GM19324 (cell line): ENCODE results near the gene ABCC8.

ENCODE experiments used
- ATAC-seq: cut with Tn5 transposase; IDR thresholded peaks from one replicate; pipeline ENCODE4 v1.9.1; 2021; ENCODE audit warnings: mild to moderate bottlenecking, moderate library complexity; ENCODE audit not compliant: unreplicated experiment, low FRiP score

Gene ABCC8

GRCh38 chr11:17369684-17370243 lies 106.9 kb downstream of the ABCC8 start:
- no peak for ATAC-seq

GRCh38 chr11:17369094-17369493 lies 107.6 kb downstream of the ABCC8 start:
- no peak for ATAC-seq

- ATAC-seq, result no peak
Observed at GRCh38 chr11:17368551-17368950, 108.1 kb downstream of the ABCC8 start.

GRCh38 chr11:17366495-17366894 lies 110.2 kb downstream of the ABCC8 start:
- ATAC-seq, result no peak

GRCh38 chr11:17354601-17354991 lies 122.0 kb downstream of the ABCC8 start:
- no peak for ATAC-seq

GRCh38 chr11:17353821-17354600 lies 122.6 kb downstream of the ABCC8 start:
- no peak for ATAC-seq

- no peak for ATAC-seq
Observed at GRCh38 chr11:17352950-17353820, 123.5 kb downstream of the ABCC8 start.

- no peak for ATAC-seq
Observed at GRCh38 chr11:17351510-17352176, 125.0 kb downstream of the ABCC8 start, which contains the start of gene NCR3LG1. Gene NCR3LG1, plus strand, starts transcription at chr11:17351800. Its CDS starts 170 bp downstream, at chr11:17351970.

- no peak for ATAC-seq
Observed at GRCh38 chr11:17351172-17351509, 125.5 kb downstream of the ABCC8 start.

GRCh38 chr11:17350455-17351171 lies 126.0 kb downstream of the ABCC8 start:
- no peak for ATAC-seq

- no peak for ATAC-seq
Observed at GRCh38 chr11:17347676-17348075, 129.0 kb downstream of the ABCC8 start.

GRCh38 chr11:17343907-17344306 lies 132.7 kb downstream of the ABCC8 start:
- ATAC-seq, result no peak

- ATAC-seq, result no peak
Observed at GRCh38 chr11:17343257-17343656, 133.4 kb downstream of the ABCC8 start.
